Ecto neural progenitor cell (in vitro differentiated cells): ENCODE measurements around the gene GCGR.

Experiments
- DNase-seq: peaks from one replicate; pipeline ENCODE4 v3.0.0-alpha.2; 2018; ENCODE audit warnings: low spot score

GCGR gene

DNA sequence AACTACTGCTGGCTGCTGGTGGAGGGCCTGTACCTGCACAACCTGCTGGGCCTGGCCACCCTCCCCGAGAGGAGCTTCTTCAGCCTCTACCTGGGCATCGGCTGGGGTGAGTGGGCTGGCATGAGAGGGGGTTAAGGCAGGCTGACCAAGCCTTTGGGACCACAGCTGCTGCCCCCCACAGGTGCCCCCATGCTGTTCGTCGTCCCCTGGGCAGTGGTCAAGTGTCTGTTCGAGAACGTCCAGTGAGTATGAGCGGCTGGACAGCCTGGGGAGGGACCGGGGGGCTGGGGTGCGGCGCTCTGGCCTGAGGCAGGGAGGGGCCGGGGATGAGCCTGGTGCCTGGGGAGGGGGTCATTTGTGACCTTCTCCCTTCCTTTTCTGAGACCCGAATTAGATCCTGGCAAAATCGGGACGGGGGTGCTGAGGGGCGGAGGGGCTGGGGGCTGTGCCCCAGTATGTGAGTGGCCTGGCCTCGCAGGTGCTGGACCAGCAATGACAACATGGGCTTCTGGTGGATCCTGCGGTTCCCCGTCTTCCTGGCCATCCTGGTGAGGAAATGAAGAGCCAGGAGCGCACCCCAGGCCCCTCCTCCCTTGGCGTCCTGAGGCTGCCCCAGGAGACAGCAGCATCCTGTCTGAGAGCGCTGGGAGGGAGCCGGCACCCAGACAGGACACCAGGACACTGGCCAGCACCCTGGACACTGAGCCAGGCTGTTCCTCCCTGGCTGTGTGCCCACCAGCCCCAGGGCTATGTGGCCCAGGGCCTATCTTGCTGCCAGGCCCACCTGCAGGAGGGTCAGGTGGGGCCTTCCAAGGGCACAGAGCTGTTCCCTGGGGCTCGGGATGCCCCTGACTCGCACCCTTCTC is 8.0 kb downstream of the GCGR start:
- DNase-seq, result no peak

DNA sequence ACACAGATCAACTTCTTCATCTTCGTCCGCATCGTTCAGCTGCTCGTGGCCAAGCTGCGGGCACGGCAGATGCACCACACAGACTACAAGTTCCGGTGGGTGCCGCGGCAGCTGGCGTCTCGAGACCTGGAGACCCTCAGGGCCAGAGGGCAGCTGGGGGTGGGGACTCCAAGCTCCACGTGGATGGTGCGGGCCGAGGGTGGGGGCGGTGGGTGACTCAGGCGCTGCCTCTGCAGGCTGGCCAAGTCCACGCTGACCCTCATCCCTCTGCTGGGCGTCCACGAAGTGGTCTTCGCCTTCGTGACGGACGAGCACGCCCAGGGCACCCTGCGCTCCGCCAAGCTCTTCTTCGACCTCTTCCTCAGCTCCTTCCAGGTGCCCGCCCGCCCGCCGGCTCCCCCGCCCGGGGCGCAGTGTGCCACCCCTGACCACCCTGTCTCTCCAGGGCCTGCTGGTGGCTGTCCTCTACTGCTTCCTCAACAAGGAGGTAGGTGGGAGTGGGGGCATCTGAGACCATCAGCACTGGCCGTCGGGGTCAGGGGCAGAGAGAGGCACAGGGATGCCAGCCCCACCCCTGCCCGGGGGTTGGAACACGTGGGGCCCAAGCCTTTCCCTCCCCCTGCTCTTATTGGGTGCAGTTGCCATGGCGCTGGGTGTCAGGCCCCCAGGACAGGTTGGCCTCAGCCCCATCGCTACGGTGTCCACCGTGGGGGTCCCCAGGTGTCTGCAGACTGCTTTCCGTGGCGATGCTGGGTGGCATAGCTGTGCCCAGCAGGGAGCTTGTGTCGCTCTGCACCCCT is 8.8 kb downstream of the GCGR start:
- DNase-seq, result no peak

GRCh38 chr17:81813371-81813684 is 9.4 kb downstream of the GCGR start:
- DNase-seq, result no peak

GRCh38 chr17:81813861-81814683 is 10.1 kb downstream of the GCGR start:
- no peak for DNase-seq

GRCh38 chr17:81814748-81815645 is 11.0 kb downstream of the GCGR start:
- DNase-seq, result no peak

DNA sequence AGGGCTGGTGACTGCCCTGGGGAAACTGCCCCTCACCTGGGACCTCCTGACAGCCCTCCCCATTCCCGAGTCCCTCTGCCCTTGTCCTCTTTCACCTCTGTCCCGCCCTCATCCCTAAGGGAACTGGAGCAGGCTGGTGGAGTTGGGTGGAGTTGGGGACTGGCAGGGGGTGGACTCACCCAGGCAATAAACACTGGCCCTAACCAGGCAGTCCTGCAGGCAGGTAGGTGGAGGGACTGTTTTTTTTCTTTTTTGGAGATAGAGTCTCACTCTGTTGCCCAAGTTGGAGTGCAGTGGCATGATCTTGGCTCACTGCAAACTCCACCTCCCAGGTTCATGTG is 11.7 kb downstream of the GCGR start:
- DNase-seq, result no peak

GRCh38 chr17:81817758-81818147 is 13.8 kb downstream of the GCGR start:
- DNase-seq, result no peak

- DNase-seq, result no peak
These were observed 15.8 kb downstream of the GCGR start for GRCh38 chr17:81819708-81820107.

DNA sequence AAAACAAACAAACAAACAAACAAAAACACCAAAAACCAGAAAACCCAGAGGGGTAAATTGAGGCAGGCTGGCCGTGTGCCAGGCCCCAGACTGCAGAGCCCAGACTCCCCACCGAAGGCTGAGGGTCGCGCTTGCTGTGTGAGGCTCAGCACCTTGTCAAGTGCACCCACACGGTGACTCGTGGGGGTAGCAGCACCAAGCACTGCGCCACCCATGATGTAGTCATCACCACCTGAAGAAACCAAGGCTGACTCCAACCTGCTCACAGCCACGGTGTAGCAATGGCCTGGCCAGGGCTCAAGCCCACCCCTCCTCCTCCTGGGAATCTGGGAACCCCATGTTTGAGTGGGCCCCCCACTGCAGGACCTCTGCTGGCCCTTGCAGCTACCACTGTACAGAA is 17.2 kb downstream of the GCGR start:
- DNase-seq, result no peak

GRCh38 chr17:81821603-81822311 is 17.8 kb downstream of the GCGR start:
- no peak for DNase-seq

- no peak for DNase-seq
These were observed 18.3 kb downstream of the GCGR start for GRCh38 chr17:81822312-81822637.

DNA sequence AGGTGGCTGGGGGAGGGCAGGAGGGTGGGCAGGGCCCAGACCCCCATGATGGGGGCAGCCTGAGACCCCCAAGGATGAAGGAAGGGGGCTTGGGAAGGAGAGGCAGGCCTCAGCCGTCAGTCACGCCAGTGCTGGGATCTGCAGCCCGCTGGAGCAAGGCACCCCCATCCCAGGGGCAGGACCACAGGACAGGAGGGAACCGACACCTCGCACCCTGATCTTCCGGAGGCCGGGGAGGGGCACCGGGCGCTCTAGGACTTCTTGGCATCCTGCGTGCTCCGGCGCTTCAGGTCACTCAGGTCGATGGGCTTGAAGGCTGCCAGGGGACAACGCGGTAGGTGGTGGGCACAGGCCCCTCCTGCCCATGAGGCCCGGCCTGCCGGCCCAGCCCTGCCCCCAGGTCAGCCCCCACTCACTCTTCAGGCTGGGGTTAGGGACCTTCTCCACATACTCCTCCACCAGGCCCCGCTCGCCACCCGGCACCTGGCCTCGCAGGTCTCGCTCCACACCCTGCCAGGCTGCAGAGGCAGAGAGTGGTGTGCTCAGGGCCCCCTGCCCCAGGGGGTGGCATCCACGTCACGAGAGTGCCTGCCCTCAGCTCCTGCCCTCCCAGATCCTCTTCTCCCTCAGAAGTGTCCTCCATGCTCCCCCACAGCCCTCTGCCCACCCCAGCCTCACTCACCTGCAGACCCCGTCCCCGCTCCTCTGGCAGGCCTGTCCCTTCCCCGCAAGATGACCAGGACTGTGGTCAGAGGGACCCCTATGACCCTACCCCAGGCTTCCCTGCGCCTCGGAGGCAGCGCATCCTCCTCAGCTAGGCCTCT is 19.3 kb downstream of the GCGR start:
- DNase-seq, result no peak

- no peak for DNase-seq
These were observed 20.0 kb downstream of the GCGR start for GRCh38 chr17:81823820-81824550.

GRCh38 chr17:81824595-81824994 is 20.6 kb downstream of the GCGR start:
- no peak for DNase-seq

GRCh38 chr17:81825841-81826466 is 22.0 kb downstream of the GCGR start:
- DNase-seq, result no peak

GRCh38 chr17:81828656-81829055 is 24.7 kb downstream of the GCGR start:
- DNase-seq, result no peak

DNA sequence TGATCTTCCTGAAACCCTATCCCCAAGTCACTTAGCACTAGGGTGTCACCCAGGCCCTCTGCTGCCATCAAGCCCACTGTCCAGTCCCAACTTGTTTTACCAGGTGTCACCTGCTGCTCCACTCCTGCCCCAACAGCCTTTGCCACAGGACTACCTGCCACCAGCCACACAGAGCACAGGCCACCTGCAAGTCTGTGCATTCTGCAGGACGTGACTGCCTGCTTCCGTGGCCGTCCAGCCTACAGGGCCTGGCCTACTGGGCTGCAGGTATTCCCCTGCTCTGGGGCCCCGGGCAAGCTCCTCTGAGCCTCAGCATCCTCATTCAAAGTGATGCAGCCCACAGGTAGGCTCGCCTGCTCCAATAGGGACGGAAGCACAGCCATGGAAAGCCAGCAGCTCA is 25.9 kb downstream of the GCGR start:
- no peak for DNase-seq

GRCh38 chr17:81831563-81831956 is 27.6 kb downstream of the GCGR start:
- no peak for DNase-seq

DNA sequence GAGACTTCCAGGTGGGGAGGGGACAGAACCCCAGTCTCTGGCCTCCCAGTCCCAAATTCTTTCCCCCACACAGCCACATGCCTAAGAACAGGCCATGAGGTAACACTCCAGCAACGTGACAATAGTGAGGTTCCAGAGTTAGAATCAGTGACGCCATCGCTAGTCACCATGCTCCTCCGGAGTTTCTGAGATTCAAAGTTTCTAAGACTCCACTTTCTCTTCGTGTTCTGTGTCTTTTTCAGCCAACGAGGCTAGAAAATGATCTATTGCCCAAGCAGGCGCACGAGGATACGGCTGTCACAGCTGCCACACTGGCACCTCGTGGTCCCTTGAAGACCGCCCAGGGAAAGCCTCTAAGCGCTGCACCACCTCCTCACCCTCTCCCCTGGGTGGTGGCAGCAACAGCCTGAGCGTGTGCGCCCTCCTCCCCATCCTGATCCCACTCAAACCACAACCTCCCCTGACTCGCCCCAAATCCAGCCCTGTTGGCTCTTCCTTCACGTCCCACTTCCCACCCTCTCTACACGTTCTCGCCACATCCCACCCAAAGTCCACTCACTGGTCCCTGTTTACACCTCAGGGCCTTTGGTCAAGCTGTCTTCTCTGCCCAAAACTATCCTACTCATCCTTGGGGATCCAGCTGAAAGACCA is 28.1 kb downstream of the GCGR start:
- DNase-seq, result no peak
